Endothelial cell of umbilical vein (primary cell): ENCODE data around the gene DPYSL4.

Experiments used
- CTCF ChIP-seq, 2 donors: IDR thresholded peaks; 1 replicate in 1 of 2; 2 replicates in 1 of 2; pipeline ENCODE4 v1.5.1; 2011; ENCODE audit warnings: low read length in 2 of 2, mild to moderate bottlenecking in 2 of 2, moderate library complexity in 2 of 2, control low read depth in 1 of 2, inconsistent platforms in 1 of 2, low read depth in 1 of 2; ENCODE audit not compliant: insufficient read depth in 1 of 2; ENCODE audit errors: extremely low read depth in 1 of 2
- EZH2 ChIP-seq: IDR thresholded peaks from 2 replicates; pipeline ENCODE4 v1.6.1; 2012; ENCODE audit warnings: borderline replicate concordance, low read depth, mild to moderate bottlenecking, moderate library complexity, low read length, inconsistent platforms; ENCODE audit not compliant: severe bottlenecking
- GATA2 ChIP-seq: IDR thresholded peaks from 2 replicates; pipeline ENCODE4 v1.7.0; 2011; ENCODE audit warnings: low read depth, mild to moderate bottlenecking, moderate library complexity, mixed read lengths, low read length; ENCODE audit not compliant: insufficient read length, insufficient read depth
- POLR2A ChIP-seq: IDR thresholded peaks from 2 replicates; pipeline ENCODE4 v1.6.1; 2012; ENCODE audit warnings: low read depth, mild to moderate bottlenecking, control low read depth, low read length

GRCh38 chr10:132187430-132188138, 836 bp downstream of the DPYSL4 start:
- no peak for TF ChIP-seq CTCF (IDR thresholded peaks at IDR 0.05; ENCODE audit: extremely low read depth in 1 of 2, insufficient read depth in 1 of 2, low read depth in 1 of 2, low read length in 2 of 2)
- TF ChIP-seq POLR2A: no peak
- TF ChIP-seq GATA2: no peak
- peak; percentile 82 for TF ChIP-seq EZH2
